Uterus (tissue), 4 donors: ENCODE measurements around the gene LDHAL6B. TPM values are rescaled to one million over a fixed set of nuclear protein-coding genes. Genes with fewer than 3 reads are reported as not detected.

Source experiments
- DNase-seq, 2 donors: peaks; one replicate each; pipeline ENCODE4 v3.0.0-alpha.2; 2019 to 2020
- H3K27ac ChIP-seq, 2 donors: fragments of 200-600 bp; sonication (generic); 1 replicate in 1 of 2; 2 replicates in 1 of 2; pipeline ENCODE4 v1.5.1; 2016 to 2018
- H3K27me3 ChIP-seq, 2 donors: fragments of 200-600 bp; sonication (generic); one replicate each; pipeline ENCODE4 v1.5.1; 2018 to 2019; ENCODE audit warnings: control low read depth in 1 of 2
- H3K36me3 ChIP-seq, 2 donors: fragments of 200-600 bp; sonication (generic); one replicate each; pipeline ENCODE4 v1.5.1; 2019; ENCODE audit warnings: control low read depth in 1 of 2
- H3K4me1 ChIP-seq, 2 donors: fragments of 200-600 bp; sonication (generic); one replicate each; pipeline ENCODE4 v1.5.1; 2018 to 2019; ENCODE audit warnings: control low read depth in 1 of 2
- H3K4me3 ChIP-seq, 2 donors: fragments of 200-600 bp; sonication (generic); 1 replicate in 1 of 2; 2 replicates in 1 of 2; pipeline ENCODE4 v1.5.1; 2018 to 2019; ENCODE audit warnings: mild to moderate bottlenecking in 1 of 2
- H3K9me3 ChIP-seq, 2 donors: fragments of 200-600 bp; sonication (generic); one replicate each; pipeline ENCODE4 v1.5.1; 2019; ENCODE audit warnings: control low read depth in 1 of 2
- POLR2A ChIP-seq, 2 donors: fragments of 450-650 bp; IDR thresholded peaks; one replicate each; pipeline ENCODE4 v1.6.1; 2016; ENCODE audit warnings: antibody characterized with exemption in 2 of 2, mild to moderate bottlenecking in 1 of 2, moderate library complexity in 1 of 2
- intact Hi-C: fragments of 100-400 bp; cut with DNase I; formaldehyde crosslinking; loops from one replicate; pipeline ENCODE4 v1.15.1; 2023; ENCODE audit warnings: low total_unique reads
- total RNA-seq, 4 donors: library from RNA; depleted of rRNA in 3 of 4; stranded (reverse); fragments of >200 nt in 3 of 4; gene quantifications; one replicate each; pipeline versions ENCODE4 v1.1.0 to v1.2.4, GENCODE V29; 2014 to 2023
- TF ChIP-seq, protein P1 (sequence below), 4 experiments: fragments of 200-600 bp in 2 of 4; fragments of 450-650 bp in 2 of 4; sonication (generic) in 2 of 4; IDR thresholded peaks; one replicate each; pipeline ENCODE4 v1.5.1; 2016 to 2019; ENCODE audit warnings: antibody characterized with exemption in 4 of 4, mild to moderate bottlenecking in 2 of 4, moderate library complexity in 1 of 4
- donor health status: DM: yes; HTN: yes; CAD: no.

Gene LDHAL6B
- total RNA-seq, 4 donors from 2014 or later = not detected

DNA sequence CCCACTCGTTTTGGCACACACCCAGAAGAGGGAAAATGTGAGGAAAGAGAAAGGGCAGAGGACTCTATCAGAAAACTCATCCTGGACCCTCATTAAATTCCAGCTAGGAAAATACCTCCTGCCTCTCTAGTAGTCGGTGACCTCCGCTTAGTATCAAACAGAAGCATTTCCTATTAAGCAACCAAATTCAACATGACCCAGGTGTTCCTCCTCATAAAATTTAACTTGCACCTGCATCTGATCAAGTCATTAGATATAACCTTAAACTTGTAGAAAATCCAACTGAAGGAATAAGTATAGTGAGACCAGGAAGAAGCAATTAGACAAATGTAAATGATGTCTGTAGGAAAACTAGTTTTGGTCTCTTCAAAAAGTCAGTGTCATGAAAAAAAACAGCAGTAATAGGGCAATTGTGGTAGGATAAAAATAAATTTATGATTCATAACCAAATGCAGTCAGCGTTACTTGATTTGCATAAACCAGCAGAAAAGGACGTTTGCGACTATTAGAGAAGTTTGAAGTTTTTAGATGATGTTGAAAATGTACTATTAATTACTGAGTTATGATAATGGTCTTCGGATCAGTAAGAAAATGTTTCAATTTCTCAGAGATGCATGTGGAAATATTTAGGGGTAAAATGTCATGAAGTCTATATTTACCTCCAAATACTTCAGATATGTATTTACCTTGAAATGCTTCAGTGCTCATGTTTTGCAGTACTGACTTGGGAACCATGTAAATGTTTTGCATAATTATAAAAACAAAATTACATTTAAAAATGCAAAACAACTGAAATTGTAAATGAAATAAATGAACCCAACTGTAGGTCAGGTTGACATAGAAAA, 44.6 kb downstream of the LDHAL6B start:
- Histone ChIP-seq H3K4me3 (no peak overlapping the region), H3K27me3 (no peaks in the 10 kb centered on the region), H3K27ac (no peak overlapping the region), H3K9me3 (no peaks in the 10 kb centered on the region), H3K4me1 (no peaks in the 10 kb centered on the region), H3K36me3 (no peaks in the 10 kb centered on the region)
- TF ChIP-seq, protein P1, sequence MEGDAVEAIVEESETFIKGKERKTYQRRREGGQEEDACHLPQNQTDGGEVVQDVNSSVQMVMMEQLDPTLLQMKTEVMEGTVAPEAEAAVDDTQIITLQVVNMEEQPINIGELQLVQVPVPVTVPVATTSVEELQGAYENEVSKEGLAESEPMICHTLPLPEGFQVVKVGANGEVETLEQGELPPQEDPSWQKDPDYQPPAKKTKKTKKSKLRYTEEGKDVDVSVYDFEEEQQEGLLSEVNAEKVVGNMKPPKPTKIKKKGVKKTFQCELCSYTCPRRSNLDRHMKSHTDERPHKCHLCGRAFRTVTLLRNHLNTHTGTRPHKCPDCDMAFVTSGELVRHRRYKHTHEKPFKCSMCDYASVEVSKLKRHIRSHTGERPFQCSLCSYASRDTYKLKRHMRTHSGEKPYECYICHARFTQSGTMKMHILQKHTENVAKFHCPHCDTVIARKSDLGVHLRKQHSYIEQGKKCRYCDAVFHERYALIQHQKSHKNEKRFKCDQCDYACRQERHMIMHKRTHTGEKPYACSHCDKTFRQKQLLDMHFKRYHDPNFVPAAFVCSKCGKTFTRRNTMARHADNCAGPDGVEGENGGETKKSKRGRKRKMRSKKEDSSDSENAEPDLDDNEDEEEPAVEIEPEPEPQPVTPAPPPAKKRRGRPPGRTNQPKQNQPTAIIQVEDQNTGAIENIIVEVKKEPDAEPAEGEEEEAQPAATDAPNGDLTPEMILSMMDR (IDR thresholded peaks at IDR 0.05) = no peak
- TF ChIP-seq POLR2A (IDR thresholded peaks at IDR 0.05) = no peak
- intact Hi-C loops = no loop called here
- DNase-seq = no peak

- H3K27me3 ChIP-seq = no peaks in the 10 kb centered on the region
- no peak overlapping the region for H3K4me3 ChIP-seq
- no peaks in the 10 kb centered on the region for H3K4me1 ChIP-seq
- intact Hi-C loops = no loop called here
- H3K27ac ChIP-seq = no peak overlapping the region
- H3K36me3 ChIP-seq = no peaks in the 10 kb centered on the region
- no peak for DNase-seq
- no peak for TF ChIP-seq POLR2A (IDR thresholded peaks at IDR 0.05)
- TF ChIP-seq, protein P1 (IDR thresholded peaks at IDR 0.05) = no peak
- no peaks in the 10 kb centered on the region for H3K9me3 ChIP-seq
Observed at GRCh38 chr15:59252137-59252536, 45.5 kb downstream of the LDHAL6B start.

DNA sequence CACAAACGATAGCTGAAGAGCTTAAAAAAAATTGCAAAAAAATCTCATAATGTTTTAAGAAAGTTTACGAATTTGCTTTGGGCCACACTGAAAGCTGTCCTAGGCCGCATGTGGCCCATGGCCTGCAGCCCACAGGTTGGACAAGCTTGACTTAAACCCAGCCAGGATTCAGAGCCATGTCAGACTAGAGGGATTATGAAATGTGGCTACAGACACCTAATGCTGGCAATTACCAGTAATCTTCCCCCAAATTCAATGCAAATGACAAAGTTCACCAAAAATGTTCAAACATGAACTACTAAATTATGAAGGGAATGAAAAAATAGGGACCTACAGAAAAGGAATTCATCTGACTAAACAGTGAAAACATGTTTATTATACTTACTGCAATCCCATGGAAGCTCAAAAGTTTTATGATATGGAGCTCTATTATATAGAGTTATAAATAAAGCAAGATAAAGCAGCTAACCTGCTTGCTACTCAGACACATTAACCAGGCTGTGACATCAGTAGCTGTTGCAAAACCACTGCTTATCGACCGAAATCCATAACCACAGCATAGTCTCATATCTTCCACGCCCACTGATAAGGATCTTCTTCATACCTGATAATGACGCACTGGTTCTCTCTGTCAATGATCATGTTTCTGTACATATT, 49.2 kb downstream of the LDHAL6B start:
- Histone ChIP-seq H3K36me3 (no peaks in the 10 kb centered on the region), H3K4me3 (no peak overlapping the region), H3K9me3 (no peaks in the 10 kb centered on the region), H3K4me1 (no peaks in the 10 kb centered on the region), H3K27me3 (no peaks in the 10 kb centered on the region), H3K27ac (no peak overlapping the region)
- intact Hi-C loops = no loop called here
- DNase-seq = no peak
- TF ChIP-seq, protein P1 (IDR thresholded peaks at IDR 0.05) = no peak
- no peak for TF ChIP-seq POLR2A (IDR thresholded peaks at IDR 0.05)

- Histone ChIP-seq H3K4me3 (no peak overlapping the region), H3K27ac (no peak overlapping the region), H3K4me1 (no peaks in the 10 kb centered on the region), H3K36me3 (no peaks in the 10 kb centered on the region), H3K9me3 (no peaks in the 10 kb centered on the region), H3K27me3 (no peaks in the 10 kb centered on the region)
- no peak for DNase-seq
- intact Hi-C loops = no loop called here
- TF ChIP-seq, protein P1 (IDR thresholded peaks at IDR 0.05) = no peak
- TF ChIP-seq POLR2A (IDR thresholded peaks at IDR 0.05) = no peak
Observed at GRCh38 chr15:59256482-59256881, 49.8 kb downstream of the LDHAL6B start.

DNA sequence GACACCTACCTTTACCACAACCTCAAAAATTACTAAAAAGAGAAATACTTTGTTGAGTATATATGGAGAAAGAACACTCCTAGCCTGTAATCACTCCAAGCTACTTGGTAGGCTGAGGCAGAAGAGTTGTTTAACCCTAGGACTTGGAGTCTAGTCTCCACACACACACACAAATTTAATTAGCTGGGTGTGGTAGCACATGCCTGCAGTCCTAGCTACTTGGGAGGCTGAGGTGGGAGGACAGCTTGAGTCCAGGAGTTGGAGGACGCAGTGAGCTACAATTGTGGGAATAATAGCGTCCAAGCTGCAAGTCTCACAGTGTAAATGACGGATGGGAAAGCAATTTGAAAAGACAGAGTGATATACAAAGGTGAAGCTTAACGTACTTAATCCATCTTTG, 50.5 kb downstream of the LDHAL6B start:
- no peak overlapping the region for H3K4me3 ChIP-seq
- no peaks in the 10 kb centered on the region for H3K36me3 ChIP-seq
- intact Hi-C loops = no loop called here
- DNase-seq = no peak
- no peaks in the 10 kb centered on the region for H3K9me3 ChIP-seq
- no peak for TF ChIP-seq POLR2A (IDR thresholded peaks at IDR 0.05)
- TF ChIP-seq, protein P1 (IDR thresholded peaks at IDR 0.05) = no peak
- no peaks in the 10 kb centered on the region for H3K4me1 ChIP-seq
- no peaks in the 10 kb centered on the region for H3K27me3 ChIP-seq
- no peak overlapping the region for H3K27ac ChIP-seq
